Activated CD4-positive, CD25-positive, alpha-beta regulatory T cell treated with anti-CD3 and anti-CD28 coated beads, Interleukin-2, amount 50 U/mL, for 16 hours (primary cell): ENCODE data around the gene MORN1.
A peak's percentile ranks its signal among the peaks of the same experiment; 100 is the strongest.

Source experiments
- DNase-seq: peaks from one replicate; pipeline ENCODE4 v3.0.0-alpha.2; 2020; ENCODE audit warnings: low read depth, low spot score

The MORN1 gene

DNA sequence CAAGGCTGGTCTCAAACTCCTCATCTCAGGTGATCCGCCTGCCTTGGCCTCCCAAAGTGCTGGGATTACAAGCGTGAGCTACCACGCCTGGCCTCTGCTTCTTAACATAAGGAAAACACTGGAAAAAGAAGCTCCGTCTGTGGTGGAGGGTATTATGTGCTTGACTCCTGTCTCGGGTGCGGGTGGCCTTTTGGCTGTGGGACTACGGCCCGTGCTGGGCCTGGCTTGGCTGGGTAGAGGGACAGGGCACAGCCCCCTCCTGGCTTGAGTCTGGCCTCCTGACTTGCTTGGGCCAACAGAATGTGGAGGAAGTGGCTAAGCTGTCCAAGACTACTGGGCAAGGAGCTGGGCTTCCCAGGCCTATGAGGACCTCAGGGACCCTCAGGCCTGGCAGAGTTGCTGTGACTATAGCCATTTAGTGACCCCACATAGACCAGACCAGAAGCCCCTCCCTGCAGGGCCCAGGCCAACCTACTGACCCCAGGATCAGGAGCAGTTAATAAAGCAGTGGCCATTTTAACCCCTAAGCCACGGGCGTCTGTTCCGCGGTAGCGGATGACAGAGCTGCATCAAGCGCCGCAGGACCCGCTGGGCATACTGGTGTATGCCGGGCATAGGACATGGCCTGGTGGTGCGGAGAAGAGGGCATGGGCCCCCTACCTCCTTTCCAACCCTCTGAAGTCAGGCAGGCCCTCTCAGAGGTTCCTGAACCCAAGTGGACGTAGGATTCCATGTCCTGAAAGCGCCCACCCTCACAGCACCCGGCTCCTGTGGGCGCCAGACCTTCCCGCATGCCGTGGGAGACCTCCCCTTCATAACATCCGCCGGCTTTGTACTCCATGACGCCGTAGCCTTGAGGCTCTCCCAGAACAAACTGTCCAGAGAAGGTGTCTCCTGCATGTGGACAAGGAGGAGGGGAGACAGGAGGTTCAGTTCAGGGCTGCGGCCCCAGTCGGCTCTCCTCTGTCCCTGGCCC is 4.4 kb downstream of the MORN1 start:
- DNase-seq = no peak

DNA sequence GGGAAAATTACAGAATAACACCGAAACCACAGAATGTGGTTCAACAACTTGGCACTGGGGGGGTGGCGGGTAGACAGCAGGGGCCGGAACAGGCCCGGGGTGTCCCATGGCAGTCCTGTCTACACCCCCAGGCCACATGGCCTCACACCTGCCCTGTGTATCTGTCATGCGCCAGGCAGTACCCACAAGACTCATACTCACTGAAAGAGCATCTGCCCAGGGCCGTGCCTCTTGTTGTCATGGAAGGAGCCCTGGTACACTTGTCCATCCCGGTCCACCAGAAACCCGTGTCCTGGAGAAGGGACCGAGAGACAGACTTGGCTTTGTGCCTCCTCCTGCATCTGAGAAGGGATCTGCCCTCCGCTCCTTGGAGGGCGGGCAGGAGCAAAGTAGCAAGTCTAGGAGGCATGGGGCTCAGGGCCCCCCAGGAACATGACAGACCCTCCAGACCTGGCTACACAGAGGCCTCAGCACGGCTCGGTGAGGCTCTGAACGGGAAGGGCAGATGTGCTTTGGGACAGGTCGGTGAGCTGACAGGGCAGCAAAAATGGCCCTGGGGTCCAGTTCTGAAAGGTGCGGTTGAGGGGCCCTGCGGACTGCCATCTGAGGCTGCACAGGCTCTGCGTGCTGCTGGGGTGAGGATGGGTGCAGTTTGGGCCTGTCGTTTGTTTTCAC is 5.6 kb downstream of the MORN1 start:
- DNase-seq = no peak

DNA sequence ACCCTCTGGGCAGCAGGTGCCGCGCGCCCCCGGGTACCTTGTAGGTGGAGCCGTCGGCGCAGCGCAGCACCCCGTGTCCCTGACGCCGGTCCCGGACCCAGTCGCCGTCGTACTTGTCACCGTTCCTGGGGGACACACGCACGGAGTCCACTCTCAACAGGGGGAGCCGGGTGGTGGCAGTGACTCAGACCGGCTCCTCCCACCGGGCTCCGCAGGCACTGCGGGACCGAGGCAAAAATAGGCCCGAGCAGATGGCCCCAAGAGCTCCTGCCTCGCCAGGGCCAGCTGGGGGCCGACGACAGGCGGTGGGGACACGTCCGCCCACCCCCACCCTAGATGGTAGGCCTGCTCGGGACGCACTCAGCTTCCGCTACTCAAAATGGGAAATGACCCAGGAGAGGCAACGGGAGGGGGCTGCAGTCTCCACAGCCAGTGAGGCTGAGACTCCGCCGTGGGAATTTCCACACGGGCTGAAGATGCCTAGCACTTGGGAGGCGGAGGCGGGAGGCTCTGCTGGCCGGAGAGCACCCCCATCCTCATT is 6.3 kb downstream of the MORN1 start:
- no peak for DNase-seq

DNA sequence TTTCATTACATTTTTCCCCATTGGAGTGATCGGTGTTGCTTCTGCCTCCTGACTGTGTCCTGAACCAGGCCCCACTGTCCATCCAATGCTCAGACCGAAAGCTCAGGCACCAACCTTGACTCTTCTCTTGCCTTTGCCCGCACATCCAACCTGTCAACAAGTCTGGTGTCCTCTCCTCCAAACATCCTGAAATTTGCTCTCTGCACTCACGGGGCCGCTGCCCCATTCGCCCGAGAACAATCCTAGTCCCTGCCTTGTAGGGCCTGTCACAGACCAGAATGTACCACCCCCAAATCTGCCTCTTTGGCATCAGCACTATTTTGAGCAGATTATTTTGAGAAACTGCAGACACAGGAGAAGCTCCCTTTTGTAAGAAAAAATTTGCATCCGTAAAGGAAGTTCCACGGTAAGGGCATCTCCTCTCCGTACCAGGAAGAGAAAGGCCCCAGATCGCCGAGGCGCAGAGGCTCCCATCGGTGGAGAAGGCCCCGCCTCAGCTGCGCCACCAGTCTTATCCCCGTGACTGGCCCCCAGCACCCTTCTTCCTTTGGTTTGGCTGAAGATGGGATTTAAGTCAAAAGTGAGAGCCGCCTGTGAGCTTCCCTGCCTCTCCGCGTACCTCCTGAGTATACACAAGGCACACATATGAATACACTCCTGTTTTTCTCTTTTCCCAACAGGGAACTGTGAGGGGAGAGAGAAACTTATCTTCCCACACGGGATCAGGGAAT is 7.1 kb downstream of the MORN1 start:
- no peak for DNase-seq

DNA sequence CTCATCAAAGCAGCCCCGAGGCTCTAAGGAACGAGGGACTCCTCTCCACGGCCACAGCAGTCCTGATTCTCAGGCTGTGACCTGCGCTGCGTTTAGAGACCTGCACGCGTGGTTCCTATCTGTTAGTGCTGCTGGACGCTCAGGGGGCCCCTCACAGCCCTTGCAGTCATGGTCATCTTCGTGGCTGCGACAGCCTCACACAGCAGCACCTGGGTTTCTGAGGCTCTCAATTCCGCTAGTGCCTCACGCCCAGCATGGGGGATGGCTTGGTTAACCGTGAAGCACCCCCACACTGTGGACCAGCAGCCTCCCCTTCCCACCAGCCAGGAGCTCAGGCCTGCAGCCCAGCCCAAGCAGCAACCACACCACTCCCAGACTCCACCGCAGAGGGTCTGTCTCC is 7.8 kb downstream of the MORN1 start:
- DNase-seq = no peak

DNA sequence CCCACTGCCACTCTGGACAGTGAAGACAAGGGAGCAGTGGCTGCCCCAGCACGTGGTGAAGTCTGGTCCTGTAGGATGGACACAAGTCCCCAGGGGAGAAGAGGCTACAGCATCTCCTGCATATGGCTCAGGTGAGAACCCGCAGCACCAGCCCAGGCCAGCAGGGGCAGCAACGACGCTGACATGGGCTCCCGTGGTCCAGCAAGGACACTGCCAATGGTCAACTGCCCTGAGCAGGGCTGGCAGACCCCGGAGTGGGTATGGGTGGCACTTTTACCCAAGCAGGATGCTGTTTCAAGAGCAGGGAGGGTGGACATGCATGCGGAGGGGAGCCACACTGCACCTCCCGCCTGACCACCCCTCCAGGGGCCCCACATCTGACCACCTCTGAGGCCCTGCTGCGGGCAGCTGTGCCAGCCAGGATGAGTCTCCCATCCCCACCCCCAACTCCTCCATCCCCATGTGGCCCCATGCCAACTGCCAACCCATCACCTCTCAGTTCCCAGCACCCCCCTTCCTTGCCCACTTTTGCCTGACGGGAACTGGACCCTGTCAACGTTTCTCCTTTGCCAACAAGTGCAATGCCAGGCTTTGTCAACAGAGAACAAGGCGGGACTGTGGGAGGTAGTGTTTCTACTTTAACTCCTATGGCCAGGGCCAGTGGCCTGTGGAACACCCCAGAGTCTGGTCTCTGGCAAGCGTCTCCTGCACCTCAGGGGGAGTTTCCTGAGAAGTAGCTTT is 8.6 kb downstream of the MORN1 start:
- no peak for DNase-seq

DNA sequence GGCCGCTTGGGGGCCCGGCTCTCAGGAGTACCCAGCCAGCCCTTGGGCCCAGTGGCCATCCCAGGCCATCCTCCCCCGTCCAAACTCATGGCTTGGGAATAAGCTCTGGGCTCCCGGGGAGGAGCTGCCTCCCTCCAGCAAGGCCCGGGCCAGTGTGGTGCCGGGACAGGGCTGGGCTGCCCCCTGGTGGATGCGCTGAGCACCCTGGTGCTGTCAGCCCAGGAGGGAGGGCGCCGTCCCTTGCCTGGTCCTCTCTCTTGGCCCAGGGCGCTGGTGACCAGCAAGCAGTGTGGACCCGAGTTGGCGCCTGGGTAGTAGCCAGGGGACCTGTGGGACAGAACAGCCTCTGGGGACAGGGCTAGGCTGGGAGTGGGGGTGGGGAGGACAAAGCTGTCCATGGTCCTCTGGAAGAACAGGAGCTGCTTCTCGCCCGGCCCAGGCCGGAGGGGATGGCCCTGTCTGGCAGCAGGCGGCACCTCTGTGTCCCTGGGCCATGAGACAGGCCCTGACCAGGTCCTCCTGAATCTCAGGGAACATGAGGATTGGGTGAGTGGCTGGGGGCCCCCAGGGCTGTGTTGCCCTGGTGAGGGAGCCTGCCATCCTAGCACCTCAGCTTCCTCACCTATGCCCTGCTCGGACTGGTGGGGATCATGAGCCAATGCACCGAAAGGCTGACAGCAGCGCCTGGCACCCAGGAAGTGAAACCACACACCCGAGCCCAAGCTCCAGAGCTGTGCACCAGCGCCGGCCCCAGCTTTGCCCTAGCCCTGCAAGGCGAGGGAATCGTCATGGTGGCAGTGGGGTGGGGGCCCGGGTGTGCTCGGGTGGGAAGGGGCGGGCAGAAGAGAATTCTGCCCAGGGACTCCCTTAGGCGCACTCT is 9.4 kb downstream of the MORN1 start:
- peak; percentile 49 for DNase-seq

DNA sequence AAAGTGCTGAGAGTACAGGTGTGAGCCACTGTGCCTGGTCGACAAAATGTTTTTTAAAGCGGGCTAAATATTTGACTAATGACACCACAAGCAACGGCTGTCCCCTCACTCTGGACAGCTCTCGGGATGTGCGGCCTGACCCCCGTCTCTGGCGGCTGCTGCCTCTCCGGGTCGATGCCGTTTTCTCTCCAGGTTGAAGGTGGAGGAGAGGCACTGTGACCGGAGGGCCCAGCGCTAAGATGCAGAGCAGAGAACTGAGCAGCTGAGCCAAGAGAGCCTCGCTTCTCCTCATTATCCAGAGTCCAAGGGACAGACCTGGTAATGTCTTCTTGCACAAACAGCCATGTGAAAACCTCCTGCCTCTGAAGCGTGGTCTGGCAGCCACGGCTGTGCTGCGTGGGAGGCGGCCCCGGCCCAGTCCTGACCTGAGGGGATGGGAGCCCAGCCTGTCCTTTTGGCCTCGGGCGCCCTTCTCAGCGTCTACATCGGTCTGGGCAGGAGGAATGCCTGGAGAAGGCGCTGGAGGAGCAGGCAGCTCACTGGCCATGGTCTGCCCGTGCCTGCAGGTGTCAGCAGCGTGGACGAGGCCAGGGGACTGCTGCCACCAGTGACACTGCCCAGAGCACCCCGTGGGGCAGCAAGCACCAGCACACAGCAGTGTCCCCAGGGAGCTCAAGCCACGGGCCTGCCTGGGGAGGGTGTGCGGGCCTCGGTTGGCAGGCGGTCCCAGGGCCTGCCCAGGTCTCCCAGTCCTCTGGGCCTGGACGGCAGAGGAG is 10.3 kb downstream of the MORN1 start:
- no peak for DNase-seq

DNA sequence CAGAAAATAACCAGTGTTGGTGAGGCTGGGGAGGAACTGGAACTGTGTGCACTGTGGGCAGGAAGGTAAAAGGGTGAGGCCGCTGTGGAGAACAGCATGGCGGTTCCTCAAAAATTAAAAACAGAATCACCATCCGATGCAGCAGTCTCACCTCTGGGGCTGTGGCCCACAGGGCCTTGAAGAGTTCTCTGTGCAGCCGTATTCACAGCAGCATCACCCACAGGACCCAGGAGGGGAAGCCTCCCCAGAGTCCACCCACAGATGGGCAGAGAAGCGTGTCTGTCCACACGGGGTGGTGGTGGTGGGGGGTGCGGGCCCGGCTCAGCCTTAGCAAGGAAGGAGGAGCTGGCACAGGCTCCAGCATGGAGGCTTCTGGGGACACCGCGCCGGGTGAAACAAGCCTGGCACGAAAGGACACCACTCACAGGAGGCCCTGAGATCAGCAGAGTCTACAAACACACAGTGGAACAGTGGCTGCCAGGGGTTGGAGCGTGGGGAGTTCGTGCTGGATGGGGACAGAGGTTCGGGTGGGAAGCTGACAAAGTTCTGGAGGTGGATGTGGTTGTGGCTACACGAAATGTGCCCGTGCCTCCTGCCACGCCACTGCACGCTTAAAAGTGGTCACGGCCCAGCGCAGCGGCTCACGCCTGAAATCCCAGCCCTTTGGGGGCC is 11.5 kb downstream of the MORN1 start:
- DNase-seq = no peak

DNA sequence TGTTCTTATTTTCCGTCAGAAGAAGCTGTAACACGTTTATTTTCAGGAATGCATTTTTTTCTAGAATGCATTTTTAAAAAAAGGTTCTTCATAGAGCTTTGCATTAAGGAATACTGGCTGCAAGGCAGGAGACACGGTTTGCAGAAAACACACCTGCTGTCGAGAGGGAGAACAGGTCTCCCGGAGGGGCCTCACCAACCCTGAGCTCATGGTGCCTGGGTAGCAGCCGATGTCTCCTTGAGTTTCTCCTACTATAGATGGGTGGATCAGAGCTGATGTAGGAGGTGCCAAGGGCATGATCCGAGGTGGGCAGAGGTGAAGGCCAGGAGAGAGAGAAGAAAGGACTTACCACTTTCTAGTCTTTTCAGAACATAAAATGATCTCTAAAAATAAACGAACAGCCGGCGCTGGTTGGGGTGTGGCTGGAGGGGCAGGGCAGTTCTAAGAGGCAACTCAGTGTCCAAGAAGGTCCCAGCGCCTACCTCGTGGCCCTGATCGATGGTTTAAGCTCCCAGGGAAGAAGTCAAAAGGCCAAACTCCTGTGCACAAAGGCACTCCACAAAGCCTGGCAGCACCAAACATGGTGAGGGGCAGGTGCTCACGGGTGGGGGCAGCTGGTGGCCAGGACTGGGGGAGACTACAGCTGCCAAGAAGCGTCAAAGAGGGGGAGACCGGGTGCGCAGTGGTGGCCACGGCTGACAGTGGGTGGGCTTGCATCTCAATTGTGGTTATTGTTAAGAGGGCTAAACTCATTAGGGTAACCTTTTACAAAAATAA is 12.2 kb downstream of the MORN1 start:
- no peak for DNase-seq

DNA sequence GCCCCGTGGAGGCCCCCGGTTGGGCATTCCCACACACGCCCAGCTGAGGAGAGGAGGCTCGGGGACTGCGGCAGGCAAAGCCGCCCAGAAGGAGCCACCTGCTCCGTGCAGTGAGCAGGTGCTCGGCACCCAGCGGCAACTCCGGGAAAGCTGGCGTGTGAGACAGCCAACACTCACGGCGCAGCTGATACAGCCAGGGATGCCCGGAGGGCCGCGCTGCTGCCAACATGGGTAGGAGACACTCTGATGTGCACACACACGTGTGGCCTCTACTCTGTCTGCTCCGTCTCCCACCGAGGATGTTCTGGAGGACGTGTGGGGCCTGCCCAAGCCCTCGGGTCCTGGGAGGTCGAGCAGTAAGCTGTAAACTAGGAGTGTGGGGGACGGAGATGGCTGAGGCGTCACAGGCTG is 12.9 kb downstream of the MORN1 start:
- DNase-seq = no peak

DNA sequence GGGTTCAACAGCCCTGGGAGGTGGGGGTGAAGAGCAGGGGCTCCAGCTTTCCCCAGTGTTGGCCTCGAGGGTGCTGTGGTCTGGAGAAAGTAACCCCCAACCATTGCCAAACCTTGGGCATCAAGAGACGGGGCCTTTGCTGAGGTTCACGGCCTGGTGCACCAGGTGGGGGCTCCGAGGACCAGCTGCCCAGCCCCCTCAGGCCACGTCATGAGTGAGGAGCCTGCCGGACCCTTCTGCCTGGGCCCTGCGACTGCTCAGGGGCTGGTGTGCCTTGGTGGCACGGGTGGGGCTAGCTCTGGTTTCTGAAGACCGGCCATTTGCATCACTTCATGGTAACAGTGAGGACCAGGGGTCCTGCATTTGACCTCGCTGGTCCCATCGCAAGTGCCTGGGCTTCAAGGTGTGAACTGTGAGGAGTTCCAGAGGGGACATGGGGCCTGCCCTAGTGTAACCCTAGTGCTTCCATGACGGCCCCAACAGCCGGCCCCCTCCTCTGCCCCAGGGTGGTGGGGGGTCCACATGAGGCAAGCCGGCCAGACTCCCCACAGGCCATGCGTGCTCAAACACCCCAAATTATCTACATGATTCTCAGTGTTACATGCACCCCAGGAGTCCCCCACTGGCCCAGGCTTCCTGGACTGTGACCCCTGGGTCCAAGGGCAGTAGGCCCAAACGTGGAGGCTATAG is 13.5 kb downstream of the MORN1 start:
- DNase-seq = no peak

DNA sequence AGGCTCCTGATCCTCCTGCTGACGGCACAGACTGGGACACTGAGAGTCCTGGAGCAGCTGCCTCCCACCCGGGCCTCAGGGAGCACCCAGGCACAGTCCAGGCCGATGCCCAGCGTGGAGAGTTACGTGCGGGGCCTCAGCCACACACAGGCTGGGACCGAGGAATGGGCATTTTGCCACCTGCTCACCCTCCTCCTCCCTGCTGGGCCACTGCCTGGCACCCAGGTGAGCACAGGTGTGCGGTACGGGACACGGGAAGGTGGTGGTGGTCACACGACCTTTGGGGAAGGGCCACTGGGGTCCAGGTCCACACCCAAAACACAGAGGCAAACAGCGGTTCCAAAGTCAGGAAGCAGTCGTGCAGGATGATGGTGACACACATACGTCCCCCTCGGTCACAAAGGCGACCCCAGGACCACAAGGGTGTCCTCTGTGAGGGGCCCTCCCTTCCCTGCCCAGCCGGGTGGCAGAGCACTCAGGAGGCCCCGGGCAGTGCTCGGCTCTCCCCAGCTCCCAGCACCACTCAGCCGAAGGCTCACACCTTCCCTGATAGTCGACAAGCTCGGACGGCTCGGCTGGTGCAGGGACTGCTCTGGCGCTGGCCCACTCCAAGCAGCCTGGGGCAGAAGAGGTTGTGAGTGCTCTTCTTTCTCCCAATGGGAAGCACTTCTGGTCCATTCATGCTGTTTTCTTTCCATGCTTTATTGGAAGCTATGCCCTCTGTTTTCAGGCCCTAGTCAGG is 14.3 kb downstream of the MORN1 start:
- no peak for DNase-seq

DNA sequence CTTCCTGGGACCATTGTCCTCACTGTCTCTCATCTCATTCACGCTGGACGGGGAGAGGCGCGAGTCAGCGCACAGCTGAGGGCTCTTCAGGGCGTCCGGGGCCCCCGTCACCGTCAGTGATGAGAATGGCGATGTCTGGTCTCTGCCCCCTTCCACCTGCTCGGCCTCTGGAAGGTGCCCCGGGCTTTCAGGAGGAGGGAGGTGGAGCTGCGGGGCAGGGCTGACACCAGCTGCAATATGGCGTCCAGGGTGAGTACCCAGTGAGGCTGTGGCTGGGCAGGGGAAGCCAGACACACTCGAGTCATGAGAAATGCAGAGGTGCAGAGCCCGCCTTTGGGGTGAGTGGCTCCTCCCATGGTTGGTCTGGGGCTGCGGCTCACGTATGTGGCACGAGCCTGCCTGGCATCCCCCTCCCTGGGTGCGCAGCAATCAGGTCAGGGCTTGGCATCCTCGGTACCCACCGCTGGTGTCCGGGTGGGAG is 15.1 kb downstream of the MORN1 start:
- no peak for DNase-seq

DNA sequence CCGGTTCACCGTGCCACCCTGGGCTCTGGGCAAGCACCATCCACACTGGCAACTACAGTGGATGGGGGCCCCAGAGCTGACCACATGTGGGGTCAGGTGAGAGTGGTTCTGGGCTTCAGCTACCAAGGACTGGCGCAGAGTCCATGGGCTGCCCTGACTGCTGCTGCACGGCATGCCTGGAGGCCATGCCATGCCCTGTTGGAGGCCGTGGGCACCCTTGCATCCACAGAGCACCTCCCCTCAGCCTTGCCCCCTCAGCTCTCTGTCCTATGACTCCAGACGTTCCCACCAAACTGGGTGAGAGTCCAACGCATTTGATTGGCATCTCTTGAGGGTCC is 15.5 kb downstream of the MORN1 start:
- no peak for DNase-seq

DNA sequence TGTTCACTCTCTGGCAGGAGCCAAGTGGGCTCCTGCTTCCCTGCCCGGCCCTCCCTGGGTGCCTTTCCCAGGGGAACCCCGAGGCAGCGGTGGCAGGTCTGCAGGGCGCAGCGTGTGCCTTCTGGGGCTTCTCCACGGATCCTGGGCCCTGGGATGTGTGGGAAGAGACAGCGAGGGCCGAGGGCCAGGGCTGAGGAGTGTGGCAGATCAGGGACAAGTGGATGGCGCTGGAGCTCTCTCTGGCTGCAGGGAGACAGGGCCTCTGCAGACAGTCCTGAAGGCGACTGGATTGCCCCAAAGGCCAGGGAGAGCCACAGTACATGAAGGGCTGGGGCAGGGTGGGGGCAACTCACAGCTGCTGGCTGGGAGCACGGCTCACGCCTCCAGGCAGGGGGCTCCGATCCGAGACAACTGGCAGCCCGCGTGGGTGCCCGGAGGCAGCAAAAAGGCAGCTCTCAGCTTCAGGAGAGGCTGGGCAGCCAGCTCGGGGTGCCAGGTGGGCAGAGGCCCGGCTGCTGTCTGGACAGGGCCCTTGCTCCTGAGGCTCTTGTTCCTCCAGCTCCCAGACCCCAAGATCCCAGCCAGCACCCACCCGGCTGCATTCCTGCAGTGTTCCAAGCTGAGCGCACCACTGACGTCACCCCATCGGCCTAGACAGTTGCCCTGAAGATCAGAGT is 16.0 kb downstream of the MORN1 start:
- DNase-seq = no peak
